ENCODE results near the gene KCNQ1OT1. TPM values are rescaled to one million over a fixed set of nuclear protein-coding genes. Genes with fewer than 3 reads are reported as not detected.

Gene KCNQ1OT1
- total RNA-seq, 1 experiment from 2014 or later, result 2.4 TPM

- no peak for TF ChIP-seq IRF2 (CRISPR knock-in tag; IDR thresholded peaks at IDR 0.05; ENCODE audit: borderline replicate concordance, low read depth)
- TF ChIP-seq SMAD3 (CRISPR knock-in tag; IDR thresholded peaks at IDR 0.05; ENCODE audit: borderline replicate concordance), result no peak
- no peak for TF ChIP-seq ZMAT4 (CRISPR knock-in tag; IDR thresholded peaks at IDR 0.05)
- no peak for TF ChIP-seq CBFB (CRISPR knock-in tag; IDR thresholded peaks at IDR 0.05; ENCODE audit: low read depth)
- TF ChIP-seq TEAD4 (CRISPR knock-in tag; IDR thresholded peaks at IDR 0.05), result no peak
- TF ChIP-seq GABPB1 (CRISPR knock-in tag; IDR thresholded peaks at IDR 0.05), result no peak
- TF ChIP-seq PRRX2 (CRISPR knock-in tag; IDR thresholded peaks at IDR 0.05), result no peak
Observed at GRCh38 chr11:2651054-2651617, 48.7 kb downstream of the KCNQ1OT1 start (continued).

- peaks cover 85% of the 10 kb centered on the region for H3K36me3 Mint-ChIP-seq
- TF ChIP-seq USF1 (CRISPR knock-in tag; IDR thresholded peaks at IDR 0.05), result no peak
- no peak for TF ChIP-seq USF2 (CRISPR knock-in tag; IDR thresholded peaks at IDR 0.05)
- no peak for TF ChIP-seq PRDM15 (CRISPR knock-in tag; IDR thresholded peaks at IDR 0.05)
- TF ChIP-seq AR (CRISPR knock-in tag; IDR thresholded peaks at IDR 0.05), result no peak
- no peak for TF ChIP-seq RELA (CRISPR knock-in tag; IDR thresholded peaks at IDR 0.05; ENCODE audit: borderline replicate concordance)
- no peak for TF ChIP-seq OVOL2 (CRISPR knock-in tag; IDR thresholded peaks at IDR 0.05; ENCODE audit: borderline replicate concordance)
- no peak for TF ChIP-seq IRF2 (CRISPR knock-in tag; IDR thresholded peaks at IDR 0.05; ENCODE audit: borderline replicate concordance, low read depth)
- no peak for TF ChIP-seq KAT7 (CRISPR knock-in tag; IDR thresholded peaks at IDR 0.05; ENCODE audit: borderline replicate concordance)
- TF ChIP-seq NFYB (CRISPR knock-in tag; conservative IDR thresholded peaks at IDR 0.05; ENCODE audit: low read depth), result no peak
- TF ChIP-seq ETV6 (CRISPR knock-in tag; IDR thresholded peaks at IDR 0.05), result no peak
- TF ChIP-seq ATF1 (CRISPR knock-in tag; IDR thresholded peaks at IDR 0.05), result no peak
- no peak for TF ChIP-seq MAX (CRISPR knock-in tag; IDR thresholded peaks at IDR 0.05)
- no peak for TF ChIP-seq NFE2L1 (CRISPR knock-in tag; IDR thresholded peaks at IDR 0.05)
- TF ChIP-seq TEAD4 (CRISPR knock-in tag; IDR thresholded peaks at IDR 0.05), result no peak
- no peak for TF ChIP-seq TCF7 (CRISPR knock-in tag; IDR thresholded peaks at IDR 0.05; ENCODE audit: low read depth)
- TF ChIP-seq ATF3 (CRISPR knock-in tag; conservative IDR thresholded peaks at IDR 0.05), result no peak
- TF ChIP-seq E2F4 (CRISPR knock-in tag; IDR thresholded peaks at IDR 0.05; ENCODE audit: borderline replicate concordance, low read depth), result no peak
- TF ChIP-seq FOXK1 (CRISPR knock-in tag; IDR thresholded peaks at IDR 0.05), result no peak
- H3K4me3 Mint-ChIP-seq, result no peak overlapping the region
- ATAC-seq, result no peak
- no peak overlapping the region for H3K27ac Mint-ChIP-seq
- ChIA-PET CTCF (interaction anchor here (0.6 to 0.9 kb wide), 2 partner anchors 235 to 512 kb away, joined by 3 to 4 read pairs; partner anchors contain the start of gene CDKN1C), POLR2A (no interaction called here)
- peaks cover 80% of the 10 kb centered on the region for H3K9me3 Mint-ChIP-seq
- no peak for DNase-seq (ENCODE audit: low spot score)
- peaks cover 100% of the 10 kb centered on the region; the same call in 1 of the 2 replicates for H3K27me3 Mint-ChIP-seq (ENCODE audit: low read depth)
- H3K4me1 Mint-ChIP-seq, result 0 out of 2 replicates have a peak, but pooled peaks cover 4% of the 10 kb centered on the region
Observed at GRCh38 chr11:2650343-2650867, 49.4 kb downstream of the KCNQ1OT1 start.
